ENCODE measurements around the gene WDR5B. TPM values are rescaled to one million over a fixed set of nuclear protein-coding genes. Genes with fewer than 3 reads are reported as not detected.

WDR5B gene
- total and polyA plus RNA-seq, 7 donors, result 1.2 to 6.5 (median 2.5) TPM

DNA sequence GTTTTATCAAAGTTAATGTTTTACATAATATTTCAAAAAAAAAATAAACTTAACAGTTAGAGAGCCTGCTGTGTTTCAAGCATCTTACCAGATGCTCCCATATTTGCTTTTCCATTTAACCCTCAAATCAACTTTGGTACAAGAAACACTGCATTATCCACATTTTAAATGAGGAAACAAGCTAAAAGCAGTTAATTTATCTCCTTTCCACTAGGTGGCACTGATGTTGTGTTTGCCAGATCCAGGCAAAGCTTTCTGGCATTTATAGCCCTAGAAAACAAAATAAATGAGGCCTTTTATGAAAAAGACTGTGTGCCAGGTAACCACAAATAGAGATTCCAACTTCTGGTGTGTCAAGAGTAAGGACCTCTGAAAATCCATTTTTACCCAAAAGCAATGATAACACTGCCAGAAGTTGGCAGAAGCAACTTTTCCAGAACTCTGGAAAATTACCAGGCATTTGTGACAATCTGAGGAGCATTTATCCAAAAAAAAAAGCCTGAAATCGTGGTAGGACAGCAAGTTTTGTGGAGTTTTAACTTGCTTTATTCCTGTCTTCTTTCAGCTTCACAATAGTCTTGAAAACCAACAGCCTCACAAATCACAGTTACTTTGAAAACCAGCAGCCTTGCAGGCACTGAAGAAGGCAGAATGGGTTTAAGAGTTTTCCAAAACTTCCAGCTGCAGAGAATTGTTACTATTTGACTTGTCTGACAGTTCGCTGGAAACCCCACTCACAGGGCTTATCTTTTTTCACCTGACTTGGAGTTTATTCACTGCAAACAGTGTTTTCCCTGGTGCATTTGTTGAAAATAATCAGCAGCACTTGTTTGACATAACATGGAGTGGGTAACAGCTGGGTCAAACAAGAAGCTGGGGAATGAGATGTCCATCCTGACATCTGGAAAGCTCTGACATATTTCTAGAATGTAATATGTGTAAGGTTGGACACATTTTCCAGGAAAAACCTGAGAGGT lies 22.7 kb downstream of the WDR5B start:
- DNase-seq (no peak), ATAC-seq (peak in 3 of 4 donors; percentile 43 to 76 (median 48))
- H3K36me3 ChIP-seq (ENCODE audit: insufficient read depth in 1 of 2, low read depth in 1 of 2), result peaks cover 0 to 5% of the 10 kb centered on the region in 2 donors
- intact Hi-C loops (cut with DNase I), result loop anchor here in 1 of 2 donors (2.0 to 5.0 kb wide), 2 partner anchors 169 to 286 kb away; partner anchors contain the start of genes DTX3L and PARP9
- no peak overlapping the region for H3K4me3 ChIP-seq
- H3K4me1 ChIP-seq, result no peaks in the 10 kb centered on the region
- no peak overlapping the region for H3K27ac ChIP-seq
- no peaks in the 10 kb centered on the region for H3K9me3 ChIP-seq
- H3K27me3 ChIP-seq (ENCODE audit: insufficient read depth in 3 of 3, low read length in 2 of 3), result no peaks in the 10 kb centered on the region
- 30 to 38% (median 38%) methylated on average over 2 of the region's 2 CpGs for WGBS, 3 donors
- TF ChIP-seq, protein P1, sequence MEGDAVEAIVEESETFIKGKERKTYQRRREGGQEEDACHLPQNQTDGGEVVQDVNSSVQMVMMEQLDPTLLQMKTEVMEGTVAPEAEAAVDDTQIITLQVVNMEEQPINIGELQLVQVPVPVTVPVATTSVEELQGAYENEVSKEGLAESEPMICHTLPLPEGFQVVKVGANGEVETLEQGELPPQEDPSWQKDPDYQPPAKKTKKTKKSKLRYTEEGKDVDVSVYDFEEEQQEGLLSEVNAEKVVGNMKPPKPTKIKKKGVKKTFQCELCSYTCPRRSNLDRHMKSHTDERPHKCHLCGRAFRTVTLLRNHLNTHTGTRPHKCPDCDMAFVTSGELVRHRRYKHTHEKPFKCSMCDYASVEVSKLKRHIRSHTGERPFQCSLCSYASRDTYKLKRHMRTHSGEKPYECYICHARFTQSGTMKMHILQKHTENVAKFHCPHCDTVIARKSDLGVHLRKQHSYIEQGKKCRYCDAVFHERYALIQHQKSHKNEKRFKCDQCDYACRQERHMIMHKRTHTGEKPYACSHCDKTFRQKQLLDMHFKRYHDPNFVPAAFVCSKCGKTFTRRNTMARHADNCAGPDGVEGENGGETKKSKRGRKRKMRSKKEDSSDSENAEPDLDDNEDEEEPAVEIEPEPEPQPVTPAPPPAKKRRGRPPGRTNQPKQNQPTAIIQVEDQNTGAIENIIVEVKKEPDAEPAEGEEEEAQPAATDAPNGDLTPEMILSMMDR (IDR thresholded peaks at IDR 0.05), result peak; percentile 83

DNA sequence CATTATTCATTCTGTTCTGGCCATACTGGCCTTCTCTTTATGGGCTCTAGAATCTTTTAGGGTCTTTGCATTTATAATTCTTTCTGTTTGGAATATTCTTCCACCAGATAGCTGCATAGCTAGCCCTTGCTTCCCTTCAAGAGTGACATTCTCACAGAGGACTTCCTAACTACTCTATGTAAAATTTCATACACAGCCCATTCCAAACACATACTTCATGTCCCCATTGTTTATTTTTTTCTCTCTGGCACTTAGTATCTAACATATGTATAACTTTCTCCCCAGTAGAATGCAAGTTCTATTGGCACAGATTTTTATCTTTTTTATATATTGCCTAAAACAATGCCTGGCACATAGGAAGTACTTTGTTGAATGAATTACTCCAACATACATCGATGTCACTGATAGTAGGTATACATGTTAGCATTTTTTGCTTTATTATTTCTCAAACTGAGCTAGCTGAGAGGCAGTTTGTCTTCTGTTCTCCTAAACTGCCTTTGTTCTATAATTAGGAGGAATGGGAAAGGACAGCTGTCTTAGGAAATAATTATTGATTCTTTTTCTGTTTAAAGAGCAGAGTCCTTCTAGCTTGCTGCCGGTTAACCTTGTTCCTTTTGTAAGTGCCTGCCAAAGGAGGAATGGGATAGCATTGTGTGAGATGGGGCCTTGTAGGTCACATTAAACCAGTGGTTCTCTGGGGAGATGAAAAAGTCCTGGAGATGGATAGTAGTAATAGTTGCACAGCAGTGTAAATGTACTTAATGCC lies 24.0 kb downstream of the WDR5B start:
- no peak for DNase-seq
- H3K36me3 ChIP-seq (ENCODE audit: insufficient read depth in 1 of 2, low read depth in 1 of 2), result peaks cover 0 to 5% of the 10 kb centered on the region in 2 donors
- intact Hi-C loops (cut with DNase I), result loop anchor here in 1 of 2 donors (2.0 to 5.0 kb wide), 2 partner anchors 170 to 287 kb away; partner anchors contain the start of genes DTX3L and PARP9
- WGBS, 3 donors, result 70 to 82% (median 70%) methylated on average over 2 of the region's 2 CpGs
- TF ChIP-seq, protein P1 (IDR thresholded peaks at IDR 0.05), result no peak
- H3K4me3 ChIP-seq, result no peak overlapping the region
- H3K4me1 ChIP-seq, result no peaks in the 10 kb centered on the region
- no peak overlapping the region for H3K27ac ChIP-seq
- H3K9me3 ChIP-seq, result no peaks in the 10 kb centered on the region
- ATAC-seq, result no peak
- no peaks in the 10 kb centered on the region for H3K27me3 ChIP-seq (ENCODE audit: insufficient read depth in 3 of 3, low read length in 2 of 3)

DNA sequence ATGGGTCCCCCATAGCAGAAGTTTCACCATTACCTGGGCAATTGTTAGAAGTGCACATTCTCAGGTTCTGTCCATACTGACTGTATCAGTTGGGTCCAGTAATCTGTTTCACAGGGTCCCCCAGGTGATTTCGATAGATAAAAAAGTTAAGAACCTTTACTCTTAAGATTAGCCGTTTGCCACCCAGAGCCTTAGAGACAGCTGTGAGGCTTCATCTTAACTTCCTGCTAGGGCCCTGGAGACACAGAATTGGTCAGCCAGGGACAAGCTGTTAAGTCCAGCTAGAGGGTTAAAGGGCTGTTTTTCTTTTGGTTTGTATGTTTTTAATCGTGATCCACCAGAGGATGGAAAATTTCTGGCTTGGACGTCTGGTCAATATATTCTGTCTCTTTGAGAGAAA lies 25.2 kb downstream of the WDR5B start:
- Histone ChIP-seq H3K4me3 (no peak overlapping the region), H3K4me1 (no peaks in the 10 kb centered on the region), H3K27ac (no peak overlapping the region), H3K9me3 (no peaks in the 10 kb centered on the region), H3K27me3 (ENCODE audit: insufficient read depth in 3 of 3, low read length in 2 of 3) (no peaks in the 10 kb centered on the region), H3K36me3 (ENCODE audit: insufficient read depth in 1 of 2, low read depth in 1 of 2) (peaks cover 0 to 5% of the 10 kb centered on the region in 2 donors)
- 54 to 63% (median 58%) methylated on average over 4 of the region's 4 CpGs for WGBS, 3 donors
- DNase-seq (no peak), ATAC-seq (no peak)
- TF ChIP-seq, protein P1 (IDR thresholded peaks at IDR 0.05), result no peak
- intact Hi-C loops (cut with DNase I), result loop anchor here in 1 of 2 donors (5.0 kb wide), 1 partner anchor 172 kb away; the partner anchor contains the start of genes DTX3L and PARP9

DNA sequence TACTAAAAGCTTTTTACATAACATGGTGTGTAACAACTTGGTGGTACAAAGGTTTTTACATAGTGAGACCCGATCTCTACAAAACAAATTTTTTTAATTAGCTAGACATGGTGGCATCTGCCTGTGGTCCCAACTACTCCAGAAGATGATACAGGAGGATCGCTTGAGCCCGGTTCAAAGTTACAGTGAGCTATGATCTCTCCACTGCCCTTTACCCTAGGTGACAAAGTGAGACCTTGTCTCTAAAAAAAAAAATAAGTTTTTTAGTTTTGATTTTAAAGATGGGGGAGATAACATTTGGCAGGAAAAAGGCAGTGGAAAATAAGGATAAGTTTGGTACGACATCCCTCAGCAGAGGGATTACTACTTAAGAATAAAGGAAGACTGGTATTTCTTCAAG lies 26.0 kb downstream of the WDR5B start:
- Histone ChIP-seq H3K4me1 (peaks cover 7% of the 10 kb centered on the region), H3K27me3 (ENCODE audit: insufficient read depth in 3 of 3, low read length in 2 of 3) (no peaks in the 10 kb centered on the region), H3K27ac (no peak overlapping the region), H3K4me3 (no peak overlapping the region), H3K36me3 (ENCODE audit: insufficient read depth in 1 of 2, low read depth in 1 of 2) (peaks cover 0 to 5% of the 10 kb centered on the region in 2 donors), H3K9me3 (no peaks in the 10 kb centered on the region)
- 78 to 85% (median 80%) methylated on average over 4 of the region's 4 CpGs for WGBS, 3 donors
- intact Hi-C loops (cut with DNase I), result loop anchor here in 1 of 2 donors (5.0 to 10.0 kb wide), 3 partner anchors 172 to 845 kb away; partner anchors contain the start of genes DTX3L, EAF2, IQCB1 and PARP9
- DNase-seq (no peak), ATAC-seq (no peak)
- TF ChIP-seq, protein P1 (IDR thresholded peaks at IDR 0.05), result no peak

All from psoas muscle (tissue), 8 donors.